SU-DHL-6 (cell line): ENCODE data around the gene NUDT14.

Experiments
- H2AFZ ChIP-seq: fragments of 200-600 bp; sonication (generic); 2 replicates; pipeline ENCODE4 v1.6.1; 2014; ENCODE audit warnings: low read depth, mild to moderate bottlenecking, moderate library complexity, mixed read lengths, antibody characterized with exemption, low read length; ENCODE audit not compliant: severe bottlenecking
- H3F3A ChIP-seq: fragments of 200-600 bp; shearing (Covaris generic); 2 replicates; pipeline ENCODE4 v1.6.0; 2016; ENCODE audit warnings: antibody characterized with exemption, mild to moderate bottlenecking; ENCODE audit not compliant: insufficient read depth
- H3K27ac ChIP-seq: fragments of 200-600 bp; sonication (generic); 2 replicates; pipeline ENCODE4 v1.5.1; 2016; ENCODE audit warnings: low read depth, mild to moderate bottlenecking, low read length, moderate library complexity, mixed read lengths
- H3K27me3 ChIP-seq: fragments of 200-600 bp; sonication (generic), shearing (Covaris generic); 2 replicates; pipeline ENCODE4 v1.6.0; 2014; ENCODE audit warnings: mild to moderate bottlenecking, low read length
- H3K36me3 ChIP-seq: fragments of 200-600 bp; sonication (generic); 2 replicates; pipeline ENCODE4 v1.6.1; 2014; ENCODE audit warnings: mild to moderate bottlenecking, low read length, mixed read lengths
- H3K4me2 ChIP-seq: fragments of 300-600, 200-600 bp; shearing (Covaris generic), sonication (generic); 2 replicates; pipeline ENCODE4 v1.6.0; 2014; ENCODE audit warnings: low read length, low read depth, mild to moderate bottlenecking; ENCODE audit not compliant: poor library complexity, severe bottlenecking
- H3K4me3 ChIP-seq: fragments of 200-600 bp; sonication (generic); 2 replicates; pipeline ENCODE4 v1.5.1; 2014; ENCODE audit warnings: antibody characterized with exemption, low read length, mild to moderate bottlenecking, mixed read lengths; ENCODE audit not compliant: insufficient read depth, poor library complexity, severe bottlenecking
- H3K79me2 ChIP-seq: fragments of 200-600 bp; sonication (generic); 2 replicates; pipeline ENCODE4 v1.6.1; 2014; ENCODE audit warnings: mild to moderate bottlenecking, low read length, moderate library complexity; ENCODE audit not compliant: insufficient read depth
- H3K9ac ChIP-seq: fragments of 200-600 bp; sonication (generic); 2 replicates; pipeline ENCODE4 v1.7.0; 2014; ENCODE audit warnings: mild to moderate bottlenecking, low read length
- H3K9me2 ChIP-seq: fragments of 200-600 bp; sonication (generic); replicated peaks from 2 replicates; pipeline ENCODE4 v1.6.1; 2014; ENCODE audit warnings: low read length; ENCODE audit not compliant: insufficient read depth
- H3K9me3 ChIP-seq: fragments of 200-600 bp; sonication (generic); 2 replicates; pipeline ENCODE4 v1.6.1; 2014; ENCODE audit warnings: low read length, mixed read lengths; ENCODE audit not compliant: insufficient read depth
- H4K20me1 ChIP-seq: fragments of 200-600 bp; sonication (generic); 2 replicates; pipeline ENCODE4 v1.6.1; 2014; ENCODE audit warnings: low read depth, mild to moderate bottlenecking, antibody characterized with exemption, low read length, moderate library complexity, mixed read lengths
- CTCF ChIP-seq: fragments of 200-600 bp; sonication (generic); IDR thresholded peaks from one replicate; pipeline ENCODE4 v1.5.1; 2017; ENCODE audit warnings: antibody characterized with exemption, mild to moderate bottlenecking, low read length, moderate library complexity; ENCODE audit not compliant: insufficient read depth, poor library complexity, severe bottlenecking
- EZH2phosphoT487 ChIP-seq: fragments of 200-600 bp; sonication (generic), shearing (Covaris generic); conservative IDR thresholded peaks from 2 replicates; pipeline ENCODE4 v1.6.1; 2018; ENCODE audit warnings: mild to moderate bottlenecking, antibody characterized with exemption, low read length, moderate library complexity, mixed read lengths

NUDT14 gene

GRCh38 chr14:105180592-105181548, at the start of gene NUDT14:
Gene NUDT14 (minus strand): TSS chr14:105181312. CDS start chr14:105181209, 103 bp downstream.
- no peaks in the 10 kb centered on the region for H3K27me3 ChIP-seq
- H3K4me3 ChIP-seq, result peak within 1 kb of the TSS; percentile 65
- H3K4me2 ChIP-seq, result peak within 1 kb of the TSS; percentile 96
- no peaks in the 10 kb centered on the region for H3K9me3 ChIP-seq
- H2AFZ ChIP-seq, result no peak within 1 kb of the TSS
- TF ChIP-seq EZH2phosphoT487 (no peak), CTCF (no peak)
- peak within 1 kb of the TSS; percentile 60 for H3K9ac ChIP-seq
- H3K27ac ChIP-seq, result no peak within 1 kb of the TSS
- H3K9me2 ChIP-seq, result no peaks in the 10 kb centered on the region
- H3K79me2 ChIP-seq, result no peaks in the 10 kb centered on the region
- H3K36me3 ChIP-seq, result no peaks in the 10 kb centered on the region
- H4K20me1 ChIP-seq, result no peaks in the 10 kb centered on the region; the same call in 1 of the 2 replicates
- H3F3A ChIP-seq, result no peaks in the 10 kb centered on the region

- Histone ChIP-seq H3K9me2 (no peaks in the 10 kb centered on the region), H3K79me2 (no peaks in the 10 kb centered on the region), H2AFZ (no peak overlapping the region), H3K9me3 (no peaks in the 10 kb centered on the region), H3K4me3 (no peak overlapping the region), H3F3A (no peaks in the 10 kb centered on the region), H4K20me1 (no peaks in the 10 kb centered on the region), H3K36me3 (no peaks in the 10 kb centered on the region), H3K9ac (no peak overlapping the region), H3K27me3 (no peaks in the 10 kb centered on the region), H3K4me2 (no peak overlapping the region), H3K27ac (no peak overlapping the region)
- no peak for TF ChIP-seq CTCF
- no peak for TF ChIP-seq EZH2phosphoT487
Observed at GRCh38 chr14:105229099-105229655, 48.1 kb upstream of the NUDT14 start.

GRCh38 chr14:105228562-105228961, 47.5 kb upstream of the NUDT14 start:
- Histone ChIP-seq H3K36me3 (no peaks in the 10 kb centered on the region), H3K79me2 (no peaks in the 10 kb centered on the region), H3K9ac (no peak overlapping the region), H3K4me3 (no peak overlapping the region), H3F3A (no peaks in the 10 kb centered on the region), H3K4me2 (no peak overlapping the region), H3K27ac (no peak overlapping the region), H4K20me1 (no peaks in the 10 kb centered on the region), H3K9me2 (no peaks in the 10 kb centered on the region), H2AFZ (no peak overlapping the region), H3K27me3 (no peaks in the 10 kb centered on the region), H3K9me3 (no peaks in the 10 kb centered on the region)
- TF ChIP-seq CTCF (no peak), EZH2phosphoT487 (no peak)
